ENCODE data around the gene SLC38A1.
"Not testable (repeated sequence)": the region's sequence is repeated elsewhere in the genome, so short reads cannot be mapped to it uniquely, and the experiment has no call there.

Gene SLC38A1

DNA sequence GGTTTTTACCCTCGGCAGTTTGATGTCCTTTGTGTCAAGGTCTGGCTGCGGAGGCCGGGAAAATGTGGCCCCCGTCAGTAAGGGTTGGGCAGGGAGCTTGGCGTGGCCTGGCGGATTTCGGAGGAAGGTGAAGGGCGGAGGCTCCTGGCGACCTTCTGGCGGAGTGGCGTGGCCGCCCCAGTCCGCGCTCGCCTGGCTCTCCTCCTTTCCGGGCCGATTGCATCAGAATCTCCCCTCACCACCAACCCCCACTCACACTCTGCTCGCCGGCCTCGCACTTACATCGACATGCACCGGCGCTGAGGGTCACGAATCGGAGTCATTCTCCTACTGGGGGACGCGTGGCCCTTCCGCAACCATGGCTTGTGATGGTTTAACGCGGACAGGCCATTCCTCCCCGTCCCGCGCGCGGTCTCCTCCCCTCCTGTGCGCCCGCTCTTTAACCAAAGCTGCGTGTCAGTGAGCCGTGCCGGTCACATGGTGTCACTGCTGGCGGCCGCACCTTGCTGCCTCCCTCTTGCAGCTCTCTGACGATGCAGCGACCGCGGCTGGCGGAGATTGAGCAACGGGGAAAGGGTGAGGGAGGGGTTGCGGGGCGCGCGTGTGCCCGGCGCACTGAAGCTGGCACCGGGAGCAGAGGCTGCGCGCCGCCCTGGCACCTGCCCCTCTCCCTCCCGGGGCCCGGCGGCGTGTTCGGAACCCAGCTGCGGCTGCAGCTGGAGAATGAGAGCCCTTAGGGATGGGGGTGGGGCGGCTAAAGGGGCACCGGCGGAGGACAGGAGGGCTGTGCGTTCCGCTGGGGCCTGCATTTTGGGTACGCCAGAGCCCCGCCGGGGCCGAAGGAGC, at the start of gene SLC38A1:
TSS of gene SLC38A1 (minus strand) at position 461 of the 846 bp plus-strand sequence. CDS start 29,243 bp downstream, outside the sequence.
- peak; percentile 85 to 89 for DNase-seq

DNA sequence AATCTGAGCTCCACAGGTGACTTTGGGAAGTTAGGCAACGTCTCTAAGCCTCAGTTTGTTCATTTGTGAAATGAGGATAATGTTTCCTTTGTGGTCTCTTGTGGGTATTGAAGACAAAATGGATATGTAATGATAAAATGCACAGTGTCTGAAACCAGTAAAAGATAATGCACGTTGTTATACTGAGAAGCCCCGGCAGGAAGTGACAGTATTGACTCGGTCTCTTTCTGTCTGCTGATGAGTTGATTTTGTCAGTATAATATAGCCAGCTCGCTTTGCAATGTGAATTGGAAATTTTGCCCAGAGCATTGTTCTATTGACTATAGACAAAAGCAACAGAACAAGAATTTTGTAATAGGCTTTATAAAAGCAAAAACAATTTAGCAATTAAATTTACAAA, 49.2 kb upstream of the SLC38A1 start:
- no peak for DNase-seq

GRCh38 chr12:46304070-46304469, 35.2 kb upstream of the SLC38A1 start:
- no peak for DNase-seq

GRCh38 chr12:46303039-46303666, 34.3 kb upstream of the SLC38A1 start:
- DNase-seq: peak; percentile 47 to 74

GRCh38 chr12:46300910-46301309, 32.1 kb upstream of the SLC38A1 start:
- DNase-seq: no peak

DNA sequence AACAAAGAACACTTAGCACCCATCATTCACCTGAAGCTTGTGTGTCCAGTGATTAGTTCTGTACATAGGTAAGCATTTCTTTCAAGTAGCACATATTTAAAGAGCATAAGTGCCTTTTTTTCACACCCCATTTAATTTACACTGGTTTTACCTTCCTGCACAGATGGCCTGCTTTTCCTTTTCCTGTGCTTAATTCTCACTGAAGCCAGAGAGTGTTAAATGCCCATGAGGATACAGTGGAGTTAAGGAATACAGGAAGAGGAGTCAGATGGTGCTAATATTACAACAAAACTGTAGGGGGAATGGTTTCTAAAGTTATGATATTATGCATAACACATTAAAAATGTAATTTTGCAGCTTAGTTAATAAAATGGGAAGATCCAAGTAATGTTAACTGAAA, 31.0 kb upstream of the SLC38A1 start:
- DNase-seq: no peak

- no peak for DNase-seq
These were observed 29.4 kb upstream of the SLC38A1 start for GRCh38 chr12:46298261-46298660.

DNA sequence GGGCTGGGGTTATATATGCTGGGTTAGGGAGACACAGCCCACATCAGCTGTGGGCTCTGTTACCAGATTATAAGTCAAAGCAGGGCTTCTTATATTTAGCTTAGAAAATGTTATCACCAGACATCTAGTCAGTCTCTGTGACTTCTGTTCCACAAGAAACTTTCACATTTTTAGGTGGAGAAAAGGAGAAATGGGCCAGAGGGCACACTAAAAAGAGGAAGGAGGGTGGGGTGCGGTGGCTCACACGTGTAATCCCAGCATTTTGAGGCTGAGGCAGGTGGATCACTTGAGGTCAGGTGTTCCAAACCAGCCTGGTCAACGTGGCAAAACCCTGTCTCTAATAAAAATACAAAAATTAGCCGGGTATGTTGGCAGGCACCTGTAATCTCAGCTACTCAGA, 28.0 kb upstream of the SLC38A1 start:
- no peak for DNase-seq

DNA sequence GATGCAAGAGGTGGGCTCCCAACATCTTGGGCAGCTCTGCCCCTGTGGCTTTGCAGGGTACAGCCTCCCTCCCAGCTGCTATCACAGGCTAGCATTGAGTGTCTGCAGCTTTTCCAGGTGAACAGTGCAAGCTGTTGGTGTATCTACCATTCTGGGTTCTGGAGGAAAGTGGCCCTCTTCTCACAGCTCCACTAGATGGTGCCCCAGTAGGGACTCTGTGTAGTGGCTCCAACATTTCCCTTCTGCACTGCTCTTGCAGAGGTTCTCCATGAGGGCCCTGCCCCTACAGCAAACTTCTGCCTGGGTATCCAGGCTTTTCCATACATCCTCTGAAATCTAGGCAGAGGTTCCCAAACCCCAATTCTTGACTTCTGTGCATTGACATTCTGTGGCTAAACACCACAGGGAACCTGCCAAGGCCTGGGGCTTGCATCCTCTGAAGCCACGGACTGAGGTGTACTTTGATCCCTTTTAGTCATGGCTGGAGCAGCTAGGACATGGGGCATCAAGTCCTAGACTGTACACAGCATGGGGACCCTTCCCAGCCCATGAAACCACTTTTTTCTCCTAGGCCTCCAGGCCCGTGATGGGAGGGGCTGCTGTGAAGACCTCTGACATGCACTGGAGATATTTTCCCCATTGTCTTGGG, 24.0 kb upstream of the SLC38A1 start:
- DNase-seq: no peak

GRCh38 chr12:46291953-46292352, 23.1 kb upstream of the SLC38A1 start:
- not testable (repeated sequence) for DNase-seq

- not testable (repeated sequence) for DNase-seq
These were observed 16.3 kb upstream of the SLC38A1 start for GRCh38 chr12:46285177-46285576.

GRCh38 chr12:46282829-46283228, 14.0 kb upstream of the SLC38A1 start:
- DNase-seq: no peak

DNA sequence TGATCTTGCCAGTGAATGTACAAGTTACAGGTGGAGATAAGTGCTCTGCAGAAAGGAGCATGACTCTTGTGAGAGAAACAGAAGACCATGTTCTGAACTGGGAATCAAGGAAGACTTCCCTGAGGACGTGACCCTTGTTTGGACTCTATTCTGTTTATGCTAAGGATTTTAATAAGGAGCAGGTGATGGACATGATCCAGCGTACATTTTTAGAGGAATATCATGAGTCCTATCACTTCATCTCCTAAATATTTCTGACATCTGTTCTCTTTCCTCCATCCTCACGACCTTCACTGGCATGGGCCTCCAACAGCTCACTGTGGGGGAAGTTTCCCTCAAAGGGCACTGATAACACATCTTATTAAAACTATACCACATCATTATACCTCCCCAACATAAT, 7.9 kb upstream of the SLC38A1 start:
- no peak for DNase-seq

- no peak for DNase-seq
These were observed 3.0 kb upstream of the SLC38A1 start for GRCh38 chr12:46271863-46272262.

DNA sequence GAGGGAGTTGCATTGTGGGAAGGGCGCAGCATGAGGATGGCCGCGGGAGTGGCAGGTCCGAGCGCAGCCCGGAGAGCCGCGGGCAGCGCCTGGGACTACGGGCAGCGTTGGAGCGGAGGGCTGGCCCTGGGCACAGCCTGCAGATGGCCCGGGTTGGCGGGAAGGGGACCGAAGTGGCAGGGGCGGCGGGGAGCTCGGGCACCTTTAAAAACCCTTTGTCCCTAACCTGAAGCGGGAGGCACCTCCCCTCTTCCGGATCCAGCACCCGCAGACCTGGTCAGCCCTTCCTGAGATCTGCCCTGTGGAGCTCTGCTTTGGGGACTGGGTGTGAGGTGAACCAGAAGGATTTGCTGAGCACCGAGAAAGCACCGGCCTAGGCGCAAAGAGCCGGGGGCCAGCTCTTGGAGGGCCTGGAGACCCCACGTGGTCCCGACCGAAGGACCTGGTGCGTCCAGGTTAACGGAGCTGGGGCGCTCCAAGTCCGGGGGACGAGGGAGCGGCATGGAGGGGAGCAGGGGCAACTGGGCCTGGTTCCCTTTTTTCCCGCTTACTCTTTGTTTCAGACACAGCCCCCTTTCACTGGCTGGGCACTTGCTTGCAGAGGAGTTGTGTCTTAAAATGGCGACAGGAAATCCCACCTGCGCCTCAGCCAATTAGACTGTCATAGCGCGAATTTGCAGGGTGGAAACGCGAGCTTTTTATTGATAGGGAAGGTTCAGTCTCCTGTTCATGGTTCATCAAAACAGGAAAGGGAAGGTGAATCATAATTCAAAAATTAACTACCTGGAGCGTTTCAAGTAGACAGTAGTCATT, 792 bp upstream of the SLC38A1 start:
- DNase-seq: peak; percentile 40 to 68

- peak in 1 of 2 donors; percentile 57 for DNase-seq
These were observed 839 bp downstream of the SLC38A1 start for GRCh38 chr12:46267825-46268582.

GRCh38 chr12:46267575-46267824, 1.3 kb downstream of the SLC38A1 start:
- DNase-seq: no peak

GRCh38 chr12:46266869-46267574, 1.8 kb downstream of the SLC38A1 start:
- DNase-seq: peak; percentile 68 to 80

- DNase-seq: peak; percentile 35 to 63
These were observed 2.5 kb downstream of the SLC38A1 start for GRCh38 chr12:46266382-46266791.

DNA sequence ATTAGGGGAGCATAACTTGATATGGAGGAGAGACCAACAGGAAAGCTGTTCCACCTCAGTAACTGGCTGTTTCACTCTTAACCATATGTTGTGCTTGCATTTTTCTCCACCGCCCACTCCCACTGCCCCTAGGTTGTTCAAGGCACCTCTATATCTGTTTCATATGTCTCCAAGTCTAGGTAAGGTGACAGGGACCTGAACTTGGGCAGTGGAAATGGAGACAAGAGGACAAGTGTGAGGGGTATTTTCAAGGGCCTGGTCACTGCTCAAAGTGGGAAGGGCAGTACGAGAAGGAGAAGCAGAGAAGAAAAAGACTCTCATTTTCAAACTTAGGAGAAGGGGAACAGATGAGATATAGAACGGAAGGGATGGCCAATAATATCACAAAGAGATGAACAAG, 3.1 kb downstream of the SLC38A1 start:
- DNase-seq: no peak

DNA sequence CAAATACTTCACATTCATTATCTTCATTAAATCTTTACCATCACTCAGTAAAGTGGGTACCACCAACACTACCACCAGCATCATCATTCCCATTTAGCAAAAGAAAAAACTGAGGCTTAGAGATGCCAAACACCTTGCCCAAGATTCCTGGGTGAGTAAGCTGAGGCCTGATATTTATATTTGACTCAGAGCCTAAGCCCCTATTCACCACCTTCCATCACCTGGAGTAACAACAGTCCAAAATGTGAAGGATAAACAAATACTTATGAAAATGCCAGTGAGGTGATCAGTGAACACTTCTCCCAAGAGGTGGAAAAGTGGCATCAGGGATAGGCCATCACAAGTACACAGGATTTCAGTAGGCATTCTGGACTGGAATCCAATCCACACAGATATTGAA, 3.7 kb downstream of the SLC38A1 start:
- no peak for DNase-seq

GRCh38 chr12:46264057-46264456, 4.8 kb downstream of the SLC38A1 start:
- no peak for DNase-seq

All from CD4-positive, alpha-beta T cell treated with Interferon alpha-2 for 1 hour (primary cell).